HG02763 (cell line): ENCODE measurements around the gene PLXNC1.

ENCODE experiments used
- ATAC-seq: cut with Tn5 transposase; IDR thresholded peaks from one replicate; pipeline ENCODE4 v1.9.1; 2021; ENCODE audit warnings: mild to moderate bottlenecking, moderate library complexity; ENCODE audit not compliant: unreplicated experiment

Gene PLXNC1

DNA sequence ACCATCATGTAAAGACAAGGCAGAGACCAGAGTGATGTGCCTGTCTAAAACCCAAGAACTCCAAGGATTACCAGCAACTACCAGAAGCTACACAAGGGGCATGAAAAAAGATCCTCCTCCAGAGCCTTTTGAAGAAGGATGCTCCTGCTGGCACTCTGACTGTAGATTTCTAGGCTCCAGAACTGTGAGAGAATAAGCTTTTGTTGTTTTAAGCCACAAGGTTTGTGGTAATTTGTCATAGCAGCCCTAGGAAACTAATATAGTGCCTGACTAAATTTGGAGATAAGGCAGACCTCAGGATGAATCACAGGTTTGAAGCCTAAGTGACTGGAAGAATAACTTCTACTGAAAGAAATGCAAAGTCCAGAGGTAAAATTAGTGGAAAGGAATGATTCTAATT is 178.3 kb downstream of the PLXNC1 start:
- ATAC-seq = no peak

DNA sequence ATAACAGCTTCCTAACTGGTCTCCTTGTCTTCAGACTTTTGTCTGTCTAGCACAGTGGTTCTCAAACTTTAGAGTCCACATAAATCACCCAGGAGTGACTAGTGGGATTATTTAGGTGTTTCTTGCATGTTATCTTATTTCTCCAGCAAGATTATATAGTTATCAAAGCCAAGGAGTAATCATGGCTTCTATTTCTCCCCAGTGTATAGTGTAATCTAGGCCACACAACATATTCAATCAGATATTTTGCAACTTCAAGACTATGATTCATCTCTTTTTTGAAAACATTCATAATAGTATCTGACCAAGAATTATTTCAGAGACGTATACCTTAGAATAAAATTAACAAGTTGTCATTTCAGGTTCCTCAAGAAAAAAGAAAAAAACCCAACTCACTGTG is 179.4 kb downstream of the PLXNC1 start:
- ATAC-seq = no peak

DNA sequence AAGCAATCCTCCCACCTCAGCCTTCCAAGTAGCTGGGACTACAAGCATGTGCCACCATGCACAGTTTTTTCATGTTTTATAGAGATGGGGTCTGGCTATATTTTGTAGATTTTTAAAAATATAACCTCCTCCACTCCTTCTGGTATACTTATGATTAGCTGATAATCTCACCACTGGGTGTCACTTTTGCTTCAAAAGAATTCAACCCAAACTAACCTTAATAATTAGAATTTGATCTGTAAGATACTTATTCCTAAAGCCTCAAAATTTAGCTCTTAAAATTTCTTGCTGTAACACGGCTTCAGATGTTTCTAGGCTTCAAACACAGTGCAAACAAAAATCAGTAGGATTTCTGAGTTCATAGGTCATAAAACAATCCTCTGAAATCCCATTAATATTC is 181.0 kb downstream of the PLXNC1 start:
- no peak for ATAC-seq

DNA sequence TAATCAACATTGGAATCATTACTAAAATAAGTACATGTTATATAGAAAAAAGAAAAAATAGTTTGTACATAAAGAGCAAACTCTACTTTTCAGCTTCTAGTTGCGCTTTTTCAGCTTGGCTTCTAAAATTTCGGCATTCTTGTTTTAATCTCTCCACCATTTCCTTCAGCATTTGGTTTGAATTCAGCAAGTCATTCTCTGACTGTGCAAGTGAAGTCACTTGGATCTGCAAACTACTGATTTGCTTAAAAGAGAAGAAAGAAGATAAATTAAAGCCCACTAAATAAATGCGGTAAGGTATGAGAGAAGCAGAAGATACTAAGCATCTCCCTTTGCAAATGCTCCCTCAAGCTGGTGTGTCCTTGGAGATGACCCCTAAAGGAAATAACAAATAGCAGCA is 185.0 kb downstream of the PLXNC1 start:
- ATAC-seq = no peak

DNA sequence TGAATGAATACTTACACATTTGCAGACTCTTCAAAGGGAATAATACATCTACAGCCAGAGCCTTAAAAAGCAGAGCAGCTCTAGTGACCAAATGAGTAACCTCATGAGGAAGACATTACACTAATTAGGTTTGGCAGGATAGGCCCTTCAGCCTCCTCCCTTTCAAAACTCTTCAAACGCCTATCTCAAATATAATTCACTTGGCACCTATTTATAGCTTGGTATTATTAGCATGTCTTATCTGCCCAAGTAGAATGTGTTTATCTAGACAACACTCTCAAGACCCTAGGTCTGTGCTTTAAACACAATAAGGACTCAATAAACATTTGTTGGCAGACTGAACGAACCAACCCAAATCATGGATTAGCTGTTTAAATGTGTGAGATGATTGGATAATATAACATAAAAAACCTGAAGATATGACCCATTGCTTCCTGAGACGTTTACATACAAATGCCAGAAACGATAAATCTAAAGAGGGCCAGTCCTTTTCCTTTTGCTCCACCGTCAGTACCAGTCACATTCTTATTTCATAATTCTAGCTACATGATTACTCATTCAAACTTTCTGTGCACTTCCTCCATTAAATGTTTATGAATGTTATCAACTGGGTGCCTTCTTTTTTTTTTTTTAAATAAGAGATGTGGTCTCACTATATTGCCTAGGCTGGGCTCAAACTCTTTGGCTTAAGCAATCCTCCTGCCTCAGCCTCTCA is 188.0 kb downstream of the PLXNC1 start:
- ATAC-seq = no peak

DNA sequence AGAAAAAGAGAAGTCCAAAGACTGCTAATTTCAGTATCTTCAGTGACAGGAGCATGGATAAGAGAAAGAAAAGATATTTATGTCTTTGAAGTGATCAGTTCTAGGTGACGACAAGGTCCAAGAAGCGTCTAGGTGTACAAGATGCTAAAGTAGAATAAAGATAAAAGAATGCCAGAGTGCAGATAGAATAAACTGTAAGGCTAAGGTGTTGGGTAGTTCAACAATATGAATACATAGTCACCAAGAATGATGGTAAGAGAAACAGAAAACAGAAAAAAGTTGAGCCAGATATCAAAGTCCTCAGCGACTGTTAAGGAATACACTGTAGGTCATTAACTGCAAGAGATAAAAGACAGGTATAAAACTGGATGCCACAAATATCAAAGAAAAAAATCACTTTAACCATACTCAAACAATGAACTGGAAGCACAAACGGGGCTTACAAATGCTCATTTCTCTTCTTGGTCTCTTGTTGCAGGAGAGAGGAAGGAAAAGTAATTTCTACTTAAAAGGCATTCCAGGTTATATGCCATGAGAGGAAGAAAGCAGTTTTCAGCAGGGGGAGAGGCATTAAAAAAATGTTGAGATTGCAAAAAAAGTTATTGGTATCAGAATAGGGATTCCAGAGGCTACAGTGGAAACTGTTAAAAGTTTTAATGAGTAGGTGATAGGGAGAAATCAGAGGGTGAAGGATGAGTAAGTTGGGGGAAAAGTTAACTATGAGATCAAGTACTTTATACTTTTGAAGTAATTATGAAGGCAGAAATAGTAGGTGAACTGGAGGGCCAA is 189.8 kb downstream of the PLXNC1 start:
- no peak for ATAC-seq

DNA sequence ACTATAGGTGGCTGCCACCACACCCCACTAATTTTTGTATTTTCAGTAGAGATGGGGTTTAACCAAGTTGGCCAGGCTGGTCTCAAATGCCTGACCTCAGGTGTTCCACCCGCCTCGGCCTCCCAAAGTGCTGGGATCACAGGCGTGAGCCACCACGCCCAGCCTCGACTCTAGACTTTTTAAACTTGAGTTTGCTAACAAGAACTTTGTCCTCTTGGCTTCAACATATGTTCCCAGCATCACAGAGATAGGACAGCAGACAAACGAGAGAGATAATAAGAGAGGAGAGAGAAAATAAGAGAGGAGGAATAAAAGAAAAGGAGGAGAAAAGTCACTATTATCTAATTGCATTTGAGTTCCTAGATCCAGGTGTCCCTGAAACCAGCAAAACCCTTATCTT is 192.2 kb downstream of the PLXNC1 start:
- ATAC-seq = no peak

DNA sequence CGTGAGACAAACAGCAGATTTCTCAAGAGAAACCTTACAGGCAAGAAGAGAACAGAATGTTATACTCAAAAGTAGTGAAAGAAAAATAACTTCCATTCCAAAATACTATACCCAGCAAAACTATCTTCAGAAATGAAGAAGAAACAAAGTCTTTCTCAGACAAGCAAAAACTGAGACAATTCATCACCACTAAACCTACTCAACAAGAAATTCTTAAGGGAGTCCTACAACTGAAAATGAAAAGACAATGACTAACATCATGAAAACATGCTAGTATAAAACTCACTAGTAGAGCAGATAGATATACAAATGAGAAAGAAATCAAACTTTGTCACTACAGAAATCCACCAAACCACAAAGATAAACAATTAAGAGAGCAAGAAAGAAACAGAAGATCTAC is 204.8 kb downstream of the PLXNC1 start:
- no peak for ATAC-seq
